Lower leg skin (tissue), 3 donors: Measurements from ENCODE around the gene AKNAD1.

Experiments used
- CTCF ChIP-seq, 3 donors: fragments of 450-650 bp; IDR thresholded peaks; one replicate each; pipeline ENCODE4 v1.5.1; 2016; ENCODE audit warnings: antibody characterized with exemption in 3 of 3, mild to moderate bottlenecking in 3 of 3, moderate library complexity in 2 of 3
- POLR2A ChIP-seq, 2 donors: fragments of 450-650 bp; IDR thresholded peaks; one replicate each; pipeline ENCODE4 v1.6.1; 2016 to 2017; ENCODE audit warnings: antibody characterized with exemption in 2 of 2, mild to moderate bottlenecking in 1 of 2, moderate library complexity in 1 of 2

GRCh38 chr1:108871050-108871724, 14.3 kb upstream of the AKNAD1 start:
- TF ChIP-seq CTCF (IDR thresholded peaks at IDR 0.05) (no peak), POLR2A (IDR thresholded peaks at IDR 0.05) (no peak)
